ENCODE measurements around the gene APEX1. TPM values are rescaled to one million over a fixed set of nuclear protein-coding genes. Genes with fewer than 3 reads are reported as not detected.

The APEX1 gene
- total RNA-seq, 2 donors from 2014 or later, result 113 to 178 TPM

- peaks cover 0 to 15% of the 10 kb centered on the region in 2 donors for H3K36me3 ChIP-seq
- intact Hi-C loops (cut with DNase I), result no loop called here
- 53% methylated on average over 8 of the region's 8 CpGs for WGBS
- H3K9me3 ChIP-seq, result no peaks in the 10 kb centered on the region
- H3K4me3 ChIP-seq, result no peak overlapping the region
- DNase-seq (ENCODE audit: low spot score), result no peak
- H3K27me3 ChIP-seq (replicated peaks; ENCODE audit: insufficient read depth), result no peaks in the 10 kb centered on the region
- no peak overlapping the region for H3K27ac ChIP-seq
- TF ChIP-seq POLR2AphosphoS5 (IDR thresholded peaks at IDR 0.05) (no peak), CTCF (IDR thresholded peaks at IDR 0.05) (no peak), POLR2A (IDR thresholded peaks at IDR 0.05) (no peak)
- H3K4me1 ChIP-seq (replicated peaks), result peaks cover 2% of the 10 kb centered on the region
Measured at GRCh38 chr14:20458031-20458789, 3.2 kb downstream of the APEX1 start.

DNA sequence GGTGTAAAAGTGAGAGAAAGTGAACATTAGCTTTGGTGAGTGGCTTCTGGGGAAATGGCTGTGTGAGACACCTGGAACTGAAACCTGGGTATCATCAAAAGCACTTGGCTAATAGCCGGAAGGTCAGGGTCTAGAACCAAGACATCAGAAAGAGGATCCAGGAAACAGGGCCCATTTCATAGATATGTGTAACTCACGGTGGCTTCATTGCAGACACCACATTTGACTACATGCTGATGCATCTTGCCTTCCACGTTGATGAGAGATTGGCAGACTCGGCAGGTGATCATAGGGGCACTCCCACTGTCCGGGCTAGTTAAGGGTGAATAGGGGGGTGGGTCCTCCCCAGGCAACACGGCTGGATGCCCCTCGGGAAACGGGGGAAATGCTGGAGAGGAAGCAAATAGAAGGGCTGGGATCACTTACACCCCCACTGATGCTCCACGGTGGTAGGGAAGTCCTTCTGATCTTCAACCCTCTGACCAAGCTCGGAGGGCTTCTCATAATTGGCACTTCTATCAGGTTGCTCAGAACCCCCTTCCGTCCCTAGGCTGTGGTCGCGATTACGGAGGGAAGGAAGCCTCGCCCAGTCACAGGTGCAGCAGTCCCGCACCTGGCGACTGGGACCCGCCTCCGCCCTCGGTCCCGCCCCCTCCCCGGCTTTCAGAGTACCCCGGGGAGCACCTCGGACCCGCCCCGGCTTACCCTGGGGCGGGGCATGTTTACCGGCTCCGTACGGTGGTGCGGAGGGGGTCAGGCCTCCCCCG is 5.6 kb downstream of the APEX1 start:
- peaks cover 2% of the 10 kb centered on the region for H3K4me1 ChIP-seq (replicated peaks)
- peak overlapping the region; percentile 97 to 98 for H3K4me3 ChIP-seq
- H3K36me3 ChIP-seq, result peaks cover 0 to 15% of the 10 kb centered on the region in 2 donors
- 10% methylated on average over 19 of the region's 32 CpGs for WGBS
- H3K27me3 ChIP-seq (replicated peaks; ENCODE audit: insufficient read depth), result no peaks in the 10 kb centered on the region
- peak; percentile 32 for DNase-seq (ENCODE audit: low spot score)
- no peaks in the 10 kb centered on the region for H3K9me3 ChIP-seq
- peak overlapping the region; percentile 98 to 99 for H3K27ac ChIP-seq
- no peak for TF ChIP-seq CTCF (IDR thresholded peaks at IDR 0.05)
- intact Hi-C loops (cut with DNase I), result loop anchor here (5.0 to 10.0 kb wide), 3 partner anchors 152 to 514 kb away; partner anchors contain the start of gene RNASE4

GRCh38 chr14:20461225-20462141 is 6.5 kb downstream of the APEX1 start, which contains the start of gene PIP4P1:
Gene PIP4P1 (minus strand): TSS chr14:20461434. CDS start chr14:20461325, 109 bp downstream.
- no peaks in the 10 kb centered on the region for H3K27me3 ChIP-seq (replicated peaks; ENCODE audit: insufficient read depth)
- no peaks in the 10 kb centered on the region for H3K9me3 ChIP-seq
- H3K27ac ChIP-seq, result peak within 1 kb of the TSS; percentile 98 to 99
- WGBS, result under 1% methylated on average over 55 of the region's 67 CpGs
- intact Hi-C loops (cut with DNase I), result loop anchor here (5.0 to 10.0 kb wide), 3 partner anchors 151 to 513 kb away; partner anchors contain the start of gene RNASE4
- peaks cover 2% of the 10 kb centered on the region for H3K4me1 ChIP-seq (replicated peaks)
- H3K36me3 ChIP-seq, result peaks cover 0 to 15% of the 10 kb centered on the region in 2 donors
- peak; percentile 100 for DNase-seq (ENCODE audit: low spot score)
- peak within 1 kb of the TSS; percentile 97 to 98 for H3K4me3 ChIP-seq
- TF ChIP-seq POLR2AphosphoS5 (IDR thresholded peaks at IDR 0.05) (peak; percentile 99), POLR2A (IDR thresholded peaks at IDR 0.05) (peak; percentile 83), CTCF (IDR thresholded peaks at IDR 0.05) (peak in 1 of 4 experiments; percentile 35)

DNA sequence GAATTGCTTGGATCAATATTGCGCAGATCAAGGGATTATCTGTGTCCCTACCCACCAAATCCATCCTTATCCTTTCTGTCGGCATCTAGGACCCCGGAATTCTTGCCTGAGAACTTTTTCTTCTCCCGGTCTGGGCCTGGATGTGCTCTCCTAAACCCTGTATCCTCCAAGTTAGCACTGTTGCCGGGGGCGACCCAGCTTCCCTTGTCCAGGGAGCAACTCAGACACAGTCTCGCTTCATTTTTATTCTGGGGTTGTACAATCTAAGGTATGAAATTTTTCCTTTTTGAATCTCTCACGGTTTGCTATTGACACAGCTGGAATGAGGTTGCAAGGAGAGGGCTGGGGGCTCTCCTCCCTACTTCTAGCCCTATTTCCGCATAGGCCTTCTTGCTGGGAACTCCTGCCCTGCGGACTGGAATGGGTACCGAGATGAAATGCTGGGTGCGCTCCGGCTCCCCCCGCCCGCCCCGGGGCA is 13.8 kb downstream of the APEX1 start:
- Histone ChIP-seq H3K4me3 (peak overlapping the region; percentile 57 to 67), H3K27ac (peak overlapping the region; percentile 79 to 91), H3K36me3 (no peaks in the 10 kb centered on the region), H3K4me1 (replicated peaks) (no peaks in the 10 kb centered on the region), H3K9me3 (no peaks in the 10 kb centered on the region), H3K27me3 (replicated peaks; ENCODE audit: insufficient read depth) (no peaks in the 10 kb centered on the region)
- WGBS, result 25% methylated on average over 16 of the region's 16 CpGs
- DNase-seq (ENCODE audit: low spot score), result no peak
- intact Hi-C loops (cut with DNase I), result loop anchor here (10.0 kb wide), 1 partner anchor 506 kb away; no protein-coding TSS in a partner anchor
- TF ChIP-seq POLR2AphosphoS5 (IDR thresholded peaks at IDR 0.05) (no peak), POLR2A (IDR thresholded peaks at IDR 0.05) (no peak), CTCF (IDR thresholded peaks at IDR 0.05) (no peak)

Data from prostate gland (tissue), 2 donors.